HEK293T (cell line): ENCODE data around the gene OXTR.

Source experiments
- HDGF ChIP-seq: fragments of 450-650 bp; IDR thresholded peaks from 2 replicates; pipeline ENCODE4 v1.6.1; 2017; ENCODE audit warnings: antibody characterized with exemption, borderline replicate concordance
- SUZ12 ChIP-seq: fragments of 450-650 bp; IDR thresholded peaks from 2 replicates; pipeline ENCODE4 v1.6.1; 2016; ENCODE audit warnings: mild to moderate bottlenecking

- TF ChIP-seq SUZ12, result no peak
- no peak for TF ChIP-seq HDGF
Measured at GRCh38 chr3:8816106-8816505, 46.7 kb upstream of the OXTR start.
